LNCaP clone FGC (cell line): ENCODE data around the gene CACNB2.

Experiments
- DNase-seq: peaks from one replicate; pipeline ENCODE4 v3.0.0-alpha.2; 2011; ENCODE audit warnings: low read depth
- H3K4me3 ChIP-seq: 2 replicates; pipeline ENCODE4 v1.5.1; 2011; ENCODE audit warnings: mild to moderate bottlenecking, low read depth, low read length, control low read depth
- TF ChIP-seq, protein P1 (sequence below): IDR thresholded peaks from 2 replicates; pipeline ENCODE4 v1.5.1; 2012; ENCODE audit warnings: mild to moderate bottlenecking; ENCODE audit not compliant: control insufficient read depth, insufficient read depth; ENCODE audit errors: extremely low read depth

Gene CACNB2

DNA sequence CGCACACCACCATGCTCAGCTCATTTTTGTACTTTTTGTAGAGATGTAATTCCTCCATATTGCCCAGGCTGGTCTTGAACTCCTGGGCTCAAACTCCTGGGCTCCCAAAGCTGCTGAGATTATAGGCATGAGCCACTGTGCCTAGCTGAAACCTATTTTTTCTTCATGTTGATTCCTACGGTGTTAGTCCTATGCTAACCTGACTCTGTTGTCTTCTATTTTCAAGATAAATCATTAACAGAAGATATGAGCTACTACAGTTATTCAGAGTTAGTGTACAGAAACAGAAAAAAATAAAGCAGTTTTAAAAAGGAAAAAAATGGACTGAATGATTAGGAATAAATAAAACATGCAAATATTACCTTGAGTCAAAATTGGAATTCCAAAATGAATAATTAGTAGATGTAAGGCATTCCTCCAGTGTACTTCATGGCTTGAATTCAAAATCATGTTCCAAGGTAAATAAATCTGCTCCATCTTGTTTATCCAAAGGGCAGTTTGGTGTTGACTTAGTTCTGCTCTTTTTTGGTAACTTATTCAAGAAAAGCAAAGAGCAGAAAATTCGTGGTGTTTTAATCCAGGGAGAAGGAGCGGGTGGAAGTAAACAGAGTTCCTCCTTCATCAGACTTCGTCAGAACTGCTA, 185.8 kb downstream of the CACNB2 start:
- DNase-seq, result peak; percentile 77
- no peak overlapping the region for H3K4me3 ChIP-seq
- TF ChIP-seq, protein P1, sequence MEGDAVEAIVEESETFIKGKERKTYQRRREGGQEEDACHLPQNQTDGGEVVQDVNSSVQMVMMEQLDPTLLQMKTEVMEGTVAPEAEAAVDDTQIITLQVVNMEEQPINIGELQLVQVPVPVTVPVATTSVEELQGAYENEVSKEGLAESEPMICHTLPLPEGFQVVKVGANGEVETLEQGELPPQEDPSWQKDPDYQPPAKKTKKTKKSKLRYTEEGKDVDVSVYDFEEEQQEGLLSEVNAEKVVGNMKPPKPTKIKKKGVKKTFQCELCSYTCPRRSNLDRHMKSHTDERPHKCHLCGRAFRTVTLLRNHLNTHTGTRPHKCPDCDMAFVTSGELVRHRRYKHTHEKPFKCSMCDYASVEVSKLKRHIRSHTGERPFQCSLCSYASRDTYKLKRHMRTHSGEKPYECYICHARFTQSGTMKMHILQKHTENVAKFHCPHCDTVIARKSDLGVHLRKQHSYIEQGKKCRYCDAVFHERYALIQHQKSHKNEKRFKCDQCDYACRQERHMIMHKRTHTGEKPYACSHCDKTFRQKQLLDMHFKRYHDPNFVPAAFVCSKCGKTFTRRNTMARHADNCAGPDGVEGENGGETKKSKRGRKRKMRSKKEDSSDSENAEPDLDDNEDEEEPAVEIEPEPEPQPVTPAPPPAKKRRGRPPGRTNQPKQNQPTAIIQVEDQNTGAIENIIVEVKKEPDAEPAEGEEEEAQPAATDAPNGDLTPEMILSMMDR, result no peak

DNA sequence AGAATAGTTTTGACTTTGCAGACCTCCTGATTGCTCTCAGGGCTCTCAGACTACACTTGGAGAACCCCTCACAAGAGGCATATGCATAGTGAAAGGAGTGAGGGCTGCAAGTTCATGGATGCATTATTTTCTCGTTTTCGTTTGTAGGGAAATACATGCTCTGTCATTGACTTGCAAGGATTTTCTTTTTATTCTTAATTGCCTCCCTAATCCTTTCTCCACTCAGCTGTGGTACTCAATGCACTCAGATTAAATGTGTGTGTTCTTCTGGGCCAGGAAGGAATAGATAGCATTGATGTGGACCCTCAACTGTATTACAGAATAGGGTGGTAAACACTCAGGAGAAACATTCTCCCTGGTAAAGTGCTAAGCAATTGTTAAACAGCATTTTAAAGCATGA, 188.7 kb downstream of the CACNB2 start:
- TF ChIP-seq, protein P1, result no peak
- DNase-seq, result no peak
- no peak overlapping the region for H3K4me3 ChIP-seq

DNA sequence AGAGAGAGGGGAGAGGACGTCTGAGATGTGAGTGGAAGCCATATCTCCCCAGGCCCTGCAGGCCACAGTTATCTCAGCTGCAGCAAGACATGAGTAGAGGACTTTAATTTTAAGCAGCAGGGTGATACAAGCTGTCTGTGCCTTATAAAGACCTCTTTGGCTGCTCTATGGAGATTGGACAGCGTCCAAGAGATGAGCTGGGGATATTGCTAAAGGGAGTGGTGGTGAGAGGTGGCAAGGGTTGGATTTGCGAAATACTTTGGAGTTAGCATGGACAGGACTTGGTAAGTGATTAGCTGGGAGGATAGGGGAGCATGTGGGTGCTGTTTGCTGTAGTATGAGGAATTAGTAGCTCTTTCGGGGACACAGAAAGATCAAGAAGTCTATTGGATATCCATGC, 191.8 kb downstream of the CACNB2 start:
- DNase-seq, result no peak
- TF ChIP-seq, protein P1, result no peak
- H3K4me3 ChIP-seq, result no peak overlapping the region

DNA sequence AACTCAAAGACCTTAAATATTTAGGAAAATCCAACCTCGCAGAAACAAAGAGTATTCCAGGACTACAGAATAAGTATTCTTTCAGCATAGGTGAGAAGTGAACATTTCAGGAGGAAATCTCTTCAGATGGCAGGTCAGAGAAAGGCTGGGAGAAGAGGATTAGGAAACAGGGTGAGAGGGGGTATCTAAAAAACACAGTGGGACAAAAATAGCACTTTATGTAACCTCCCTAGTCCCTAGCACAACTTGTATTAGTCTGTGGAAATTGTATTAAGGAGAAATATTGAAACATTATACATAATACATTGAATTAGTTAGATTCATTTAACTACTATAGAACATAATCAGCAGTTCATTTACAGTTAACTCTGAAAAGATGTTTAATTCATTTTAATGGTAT, 192.3 kb downstream of the CACNB2 start:
- no peak for DNase-seq
- TF ChIP-seq, protein P1, result no peak
- no peak overlapping the region for H3K4me3 ChIP-seq

DNA sequence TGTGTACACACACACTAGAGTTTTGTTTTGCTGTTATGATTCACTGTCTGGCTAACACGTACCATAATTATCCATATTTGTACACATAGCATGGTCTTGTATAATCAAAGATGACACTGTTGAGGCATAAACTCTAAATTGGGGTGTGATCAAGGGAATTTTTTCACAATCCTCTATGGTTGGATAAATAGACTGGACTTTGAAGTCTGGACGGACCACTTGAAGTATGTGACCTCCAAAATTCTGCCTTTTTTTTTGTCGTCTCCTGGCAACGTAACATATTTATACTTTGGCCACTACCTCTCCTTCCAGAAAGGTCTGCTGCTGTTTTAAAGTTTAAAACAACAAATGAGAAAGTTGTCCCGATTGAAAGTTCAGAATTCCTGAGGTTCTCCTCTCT, 193.4 kb downstream of the CACNB2 start:
- TF ChIP-seq, protein P1, result no peak
- H3K4me3 ChIP-seq, result no peak overlapping the region
- no peak for DNase-seq

DNA sequence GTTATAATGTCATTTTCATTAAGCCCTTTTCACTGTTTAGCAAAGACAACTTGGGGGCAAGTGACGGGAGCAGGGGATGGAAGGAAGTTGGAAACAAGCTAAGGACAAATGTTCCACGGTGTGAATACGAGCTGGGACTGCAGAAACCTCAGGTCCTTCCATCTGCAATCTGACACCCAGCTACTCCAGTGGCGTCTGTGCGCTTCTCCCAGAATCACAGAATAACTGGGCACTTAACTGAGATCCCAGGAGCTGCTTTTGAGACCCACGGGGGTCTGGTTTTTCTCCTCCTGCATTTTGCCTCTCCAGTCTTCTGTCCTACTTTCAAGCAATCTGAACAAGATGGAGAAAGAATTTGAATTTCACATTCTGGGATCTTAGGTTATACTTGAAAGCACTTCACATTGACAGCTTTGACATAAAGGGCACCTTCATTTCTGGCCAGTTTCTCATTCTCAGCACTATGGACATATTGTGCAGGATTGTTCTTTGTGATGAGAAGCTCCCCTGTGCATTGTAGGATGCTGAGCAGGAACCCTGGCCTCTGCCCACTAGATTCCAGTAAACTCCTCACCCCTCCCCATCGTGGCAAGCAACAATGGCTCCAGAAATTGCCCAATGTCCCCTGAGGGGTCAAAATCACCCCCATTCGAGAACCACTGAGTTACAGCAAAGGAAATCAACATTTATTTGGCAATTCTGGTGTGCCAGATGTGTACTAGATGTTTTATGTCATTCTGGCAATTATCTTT, 194.1 kb downstream of the CACNB2 start:
- DNase-seq, result no peak
- H3K4me3 ChIP-seq, result no peak overlapping the region
- TF ChIP-seq, protein P1, result no peak
